Fibroblast of lung (primary cell): Measurements from ENCODE around the gene TBXAS1. TPM values are rescaled to one million over a fixed set of nuclear protein-coding genes. Genes with fewer than 3 reads are reported as not detected.

Experiments
- DNase-seq, 2 donors: peaks; one replicate each; pipeline versions ENCODE4 v3.0.0 to v3.0.0-alpha.2; 2010; ENCODE audit warnings: low read depth in 2 of 2
- H2AFZ ChIP-seq: 2 replicates; pipeline ENCODE4 v1.5.1; 2012; ENCODE audit warnings: low read length, control low read depth, inconsistent platforms
- H3K27ac ChIP-seq: 2 replicates; pipeline ENCODE4 v1.5.1; 2011; ENCODE audit warnings: low read length, control low read depth; ENCODE audit not compliant: insufficient read depth
- H3K27me3 ChIP-seq: 2 replicates; pipeline ENCODE4 v1.5.1; 2011; ENCODE audit warnings: mild to moderate bottlenecking, low read length; ENCODE audit not compliant: control insufficient read depth, insufficient read depth
- H3K36me3 ChIP-seq: 2 replicates; pipeline ENCODE4 v1.5.1; 2011; ENCODE audit warnings: low read length; ENCODE audit not compliant: control insufficient read depth, insufficient read depth
- H3K4me1 ChIP-seq: 2 replicates; pipeline ENCODE4 v1.5.1; 2011; ENCODE audit warnings: low read length; ENCODE audit not compliant: control insufficient read depth, insufficient read depth; ENCODE audit errors: extremely low read depth
- H3K4me2 ChIP-seq: 2 replicates; pipeline ENCODE4 v1.5.1; 2011; ENCODE audit warnings: low read length, control low read depth; ENCODE audit not compliant: insufficient read depth; ENCODE audit errors: extremely low read depth
- H3K4me3 ChIP-seq, 4 experiments: fragments of 200-600 bp in 1 of 4; sonication (generic) in 1 of 4; replicated peaks in 1 of 4; 2 replicates each; pipeline ENCODE4 v1.5.1; 2011 to 2016; ENCODE audit warnings: low read length in 4 of 4, low read depth in 3 of 4, mild to moderate bottlenecking in 3 of 4, control low read depth in 2 of 4, inconsistent platforms in 1 of 4, mixed read lengths in 1 of 4; ENCODE audit not compliant: insufficient read depth in 1 of 4; ENCODE audit errors: control extremely low read depth in 1 of 4
- H3K79me2 ChIP-seq: 2 replicates; pipeline ENCODE4 v1.5.1; 2012; ENCODE audit warnings: mild to moderate bottlenecking, low read length, inconsistent platforms; ENCODE audit not compliant: control insufficient read depth, insufficient read depth
- H3K9ac ChIP-seq: 2 replicates; pipeline ENCODE4 v1.5.1; 2011; ENCODE audit warnings: mild to moderate bottlenecking, low read length, control low read depth; ENCODE audit not compliant: insufficient read depth
- H3K9me3 ChIP-seq: 2 replicates; pipeline ENCODE4 v1.5.1; 2012; ENCODE audit warnings: low read depth, low read length; ENCODE audit not compliant: control insufficient read depth, insufficient read depth
- H4K20me1 ChIP-seq: 2 replicates; pipeline ENCODE4 v1.5.1; 2011; ENCODE audit warnings: low read length; ENCODE audit not compliant: control insufficient read depth, insufficient read depth; ENCODE audit errors: extremely low read depth
- CTCF ChIP-seq, 2 donors: IDR thresholded peaks in 1 of 2; conservative IDR thresholded peaks in 1 of 2; 1 replicate in 1 of 2; 2 replicates in 1 of 2; pipeline ENCODE4 v1.5.1; 2011 to 2012; ENCODE audit warnings: low read length in 2 of 2, control low read depth in 1 of 2, inconsistent platforms in 1 of 2, low read depth in 1 of 2, mild to moderate bottlenecking in 1 of 2
- EZH2 ChIP-seq: IDR thresholded peaks from 2 replicates; pipeline ENCODE4 v1.5.1; 2012; ENCODE audit warnings: low read length, control low read depth, mild to moderate bottlenecking; ENCODE audit errors: missing control alignments
- polyA plus RNA-seq, 2 donors: library from polyadenylated mRNA; depleted of rRNA in 1 of 2; stranded (reverse) in 1 of 2; unstranded in 1 of 2; fragments of >200 nt; gene quantifications; 2 replicates each; pipeline ENCODE4 v1.2.1, GENCODE V29; 2011 to 2012; ENCODE audit warnings: missing spikeins in 1 of 2
- total RNA-seq: library from RNA; depleted of rRNA; stranded (reverse); fragments of >200 nt; gene quantifications from 2 replicates; pipeline ENCODE4 v1.2.1, GENCODE V29; 2014

The TBXAS1 gene
- total and polyA plus RNA-seq, 2 donors (not counting 1 experiment from before 2014, with no cell fraction given), result 1.5 to 2.1 TPM

- no peak overlapping the region for H3K4me2 ChIP-seq
- TF ChIP-seq EZH2, result no peak
- no peak for TF ChIP-seq CTCF (conservative IDR thresholded peaks at IDR 0.05 in 1 of 2, IDR thresholded peaks at IDR 0.05 in 1 of 2; ENCODE audit: low read depth in 1 of 2, low read length in 2 of 2)
- H3K27me3 ChIP-seq, result no peaks in the 10 kb centered on the region
- H3K4me3 ChIP-seq, result no peak overlapping the region
- H2AFZ ChIP-seq, result no peak overlapping the region
- no peak overlapping the region for H3K27ac ChIP-seq
- H4K20me1 ChIP-seq, result no peaks in the 10 kb centered on the region
- H3K9me3 ChIP-seq, result no peaks in the 10 kb centered on the region
- DNase-seq, result no peak
- no peaks in the 10 kb centered on the region for H3K79me2 ChIP-seq
- H3K4me1 ChIP-seq, result no peaks in the 10 kb centered on the region
- no peaks in the 10 kb centered on the region for H3K36me3 ChIP-seq
- H3K9ac ChIP-seq, result no peak overlapping the region
These were observed 176.3 kb downstream of the TBXAS1 start for GRCh38 chr7:140005341-140005740.

GRCh38 chr7:140005754-140006503 lies 176.9 kb downstream of the TBXAS1 start:
- TF ChIP-seq CTCF (conservative IDR thresholded peaks at IDR 0.05 in 1 of 2, IDR thresholded peaks at IDR 0.05 in 1 of 2; ENCODE audit: low read depth in 1 of 2, low read length in 2 of 2) (peak in 1 of 2 donors; percentile 49), EZH2 (no peak)
- no peak overlapping the region for H3K4me3 ChIP-seq
- H3K27ac ChIP-seq, result no peak overlapping the region
- H3K4me1 ChIP-seq, result no peaks in the 10 kb centered on the region
- H2AFZ ChIP-seq, result no peak overlapping the region
- no peaks in the 10 kb centered on the region for H3K36me3 ChIP-seq
- no peak overlapping the region for H3K9ac ChIP-seq
- no peaks in the 10 kb centered on the region for H3K79me2 ChIP-seq
- peak; percentile 9 to 27 for DNase-seq
- H3K4me2 ChIP-seq, result no peak overlapping the region
- H4K20me1 ChIP-seq, result no peaks in the 10 kb centered on the region
- no peaks in the 10 kb centered on the region for H3K9me3 ChIP-seq
- no peaks in the 10 kb centered on the region for H3K27me3 ChIP-seq

- H3K9ac ChIP-seq, result no peak overlapping the region
- TF ChIP-seq CTCF (conservative IDR thresholded peaks at IDR 0.05 in 1 of 2, IDR thresholded peaks at IDR 0.05 in 1 of 2; ENCODE audit: low read depth in 1 of 2, low read length in 2 of 2) (no peak), EZH2 (no peak)
- no peaks in the 10 kb centered on the region for H3K4me1 ChIP-seq
- no peak overlapping the region for H3K4me2 ChIP-seq
- no peaks in the 10 kb centered on the region for H4K20me1 ChIP-seq
- no peaks in the 10 kb centered on the region for H3K36me3 ChIP-seq
- H3K27me3 ChIP-seq, result no peaks in the 10 kb centered on the region
- no peaks in the 10 kb centered on the region for H3K9me3 ChIP-seq
- H2AFZ ChIP-seq, result no peak overlapping the region
- H3K27ac ChIP-seq, result no peak overlapping the region
- H3K4me3 ChIP-seq, result no peak overlapping the region
- DNase-seq, result no peak
- no peaks in the 10 kb centered on the region for H3K79me2 ChIP-seq
These were observed 177.5 kb downstream of the TBXAS1 start for GRCh38 chr7:140006600-140006999.
